ENCODE measurements around the gene CAST.

CAST gene

DNA sequence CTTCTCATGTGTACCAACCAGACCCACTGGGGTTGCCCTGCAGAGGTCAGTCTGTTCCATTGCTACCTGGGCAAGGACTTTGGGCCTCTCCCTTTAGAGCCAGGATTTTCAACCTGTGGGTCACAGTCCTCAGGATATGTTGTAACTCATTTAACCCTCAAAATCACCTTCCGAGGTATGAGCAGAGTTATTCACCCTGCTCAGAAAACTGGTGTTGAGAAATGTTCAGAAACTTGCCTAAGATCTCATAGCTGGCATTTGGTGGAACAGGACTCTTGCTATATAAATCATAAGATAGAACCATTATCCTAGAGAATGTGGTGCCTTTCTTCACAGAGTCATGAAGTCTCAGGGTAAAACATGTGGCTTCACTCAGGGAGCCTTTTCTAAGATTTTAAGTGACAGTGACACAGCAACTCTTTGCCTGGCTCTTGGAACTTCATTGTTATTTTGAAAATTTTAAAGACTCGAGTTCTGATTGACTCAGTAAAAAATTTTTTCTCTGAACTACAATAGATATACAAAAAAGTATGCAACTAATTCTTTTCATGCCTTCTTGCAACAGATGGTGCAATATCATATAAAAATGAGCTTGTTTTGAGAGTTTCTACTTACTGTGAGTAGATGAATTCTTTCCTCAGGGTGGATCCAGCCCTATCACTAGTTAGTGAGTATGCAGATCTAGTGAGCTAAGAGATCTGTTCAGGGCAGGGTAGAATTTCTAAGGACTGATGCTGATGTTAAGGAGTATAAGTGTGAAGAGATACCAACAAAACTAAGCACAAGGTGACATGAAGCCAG is 29.5 kb downstream of the CAST start:
- intact Hi-C loops (cut with DNase I; ENCODE audit: low total_unique reads): no loop called here
- peaks cover 0 to 28% (median 5%) of the 10 kb centered on the region in 4 donors for H3K4me1 ChIP-seq
- no peak overlapping the region for H3K27ac ChIP-seq
- TF ChIP-seq, protein P1, sequence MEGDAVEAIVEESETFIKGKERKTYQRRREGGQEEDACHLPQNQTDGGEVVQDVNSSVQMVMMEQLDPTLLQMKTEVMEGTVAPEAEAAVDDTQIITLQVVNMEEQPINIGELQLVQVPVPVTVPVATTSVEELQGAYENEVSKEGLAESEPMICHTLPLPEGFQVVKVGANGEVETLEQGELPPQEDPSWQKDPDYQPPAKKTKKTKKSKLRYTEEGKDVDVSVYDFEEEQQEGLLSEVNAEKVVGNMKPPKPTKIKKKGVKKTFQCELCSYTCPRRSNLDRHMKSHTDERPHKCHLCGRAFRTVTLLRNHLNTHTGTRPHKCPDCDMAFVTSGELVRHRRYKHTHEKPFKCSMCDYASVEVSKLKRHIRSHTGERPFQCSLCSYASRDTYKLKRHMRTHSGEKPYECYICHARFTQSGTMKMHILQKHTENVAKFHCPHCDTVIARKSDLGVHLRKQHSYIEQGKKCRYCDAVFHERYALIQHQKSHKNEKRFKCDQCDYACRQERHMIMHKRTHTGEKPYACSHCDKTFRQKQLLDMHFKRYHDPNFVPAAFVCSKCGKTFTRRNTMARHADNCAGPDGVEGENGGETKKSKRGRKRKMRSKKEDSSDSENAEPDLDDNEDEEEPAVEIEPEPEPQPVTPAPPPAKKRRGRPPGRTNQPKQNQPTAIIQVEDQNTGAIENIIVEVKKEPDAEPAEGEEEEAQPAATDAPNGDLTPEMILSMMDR (IDR thresholded peaks at IDR 0.05): no peak
- H3K36me3 ChIP-seq: peaks cover 4 to 9% (median 9%) of the 10 kb centered on the region in 3 donors
- no peaks in the 10 kb centered on the region for H3K27me3 ChIP-seq
- H3K9me3 ChIP-seq: no peaks in the 10 kb centered on the region
- H3K4me3 ChIP-seq: no peak overlapping the region
- no peak for DNase-seq

DNA sequence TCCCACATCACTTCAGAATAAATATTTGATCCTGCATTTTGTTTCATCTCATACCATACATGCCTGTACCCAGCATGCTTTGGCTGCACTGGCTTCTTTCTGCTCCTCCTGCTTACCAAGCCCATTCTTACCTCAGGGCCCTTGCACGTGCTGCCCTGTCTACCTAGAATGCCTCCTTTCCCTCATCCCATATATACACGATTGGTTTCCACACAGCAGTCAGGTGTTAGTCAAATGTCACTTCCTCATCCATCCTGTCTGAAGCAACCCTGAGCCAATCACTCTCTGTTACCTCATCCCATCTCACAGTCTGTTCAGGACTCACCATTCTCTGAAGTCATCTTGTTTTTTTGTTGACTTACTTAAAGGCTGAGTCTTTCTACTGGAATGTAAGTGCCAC is 30.3 kb downstream of the CAST start:
- no peaks in the 10 kb centered on the region for H3K9me3 ChIP-seq
- no peak for DNase-seq
- TF ChIP-seq, protein P1 (IDR thresholded peaks at IDR 0.05): no peak
- peaks cover 0 to 22% (median 3%) of the 10 kb centered on the region in 4 donors for H3K4me1 ChIP-seq
- H3K4me3 ChIP-seq: no peak overlapping the region
- intact Hi-C loops (cut with DNase I; ENCODE audit: low total_unique reads): no loop called here
- no peaks in the 10 kb centered on the region for H3K27me3 ChIP-seq
- peaks cover 8 to 17% (median 14%) of the 10 kb centered on the region in 3 donors for H3K36me3 ChIP-seq
- no peak overlapping the region for H3K27ac ChIP-seq

DNA sequence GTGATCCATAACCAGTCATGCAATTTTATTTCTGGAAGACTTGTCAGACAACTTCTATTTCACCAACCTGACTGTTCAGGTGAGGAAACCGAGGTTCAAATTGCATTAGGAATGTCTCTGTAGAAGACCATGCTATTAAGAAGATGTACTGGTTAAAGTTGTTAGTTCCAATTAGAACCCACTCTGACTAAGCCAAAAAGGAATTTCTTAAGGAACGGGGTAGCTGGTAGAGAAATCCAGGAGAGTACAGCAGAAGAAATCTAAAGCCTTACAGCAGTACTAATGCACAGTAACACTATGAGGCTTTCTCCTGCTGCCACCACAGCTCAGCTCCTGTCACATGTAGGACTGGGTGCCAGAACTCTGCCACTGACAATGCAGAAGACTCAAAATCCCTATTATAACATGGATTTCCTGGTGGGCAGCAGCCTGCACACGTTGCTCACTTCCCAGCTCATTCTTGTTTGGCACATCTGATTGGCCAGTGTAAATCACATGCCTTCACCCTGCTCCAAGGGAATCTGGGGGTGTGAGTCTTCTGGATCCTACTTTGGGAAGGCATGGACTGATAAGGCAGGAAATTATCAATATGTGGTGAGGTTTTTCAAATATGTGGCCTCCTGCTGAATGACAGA is 37.1 kb downstream of the CAST start:
- DNase-seq: no peak
- Histone ChIP-seq H3K4me1 (peaks cover 0 to 39% (median 23%) of the 10 kb centered on the region in 4 donors), H3K9me3 (no peaks in the 10 kb centered on the region), H3K36me3 (peaks cover 11 to 20% (median 14%) of the 10 kb centered on the region in 3 donors), H3K27me3 (no peaks in the 10 kb centered on the region), H3K4me3 (no peak overlapping the region), H3K27ac (peak overlapping the region; percentile 24 to 32)
- intact Hi-C loops (cut with DNase I; ENCODE audit: low total_unique reads): no loop called here
- TF ChIP-seq, protein P1 (IDR thresholded peaks at IDR 0.05): no peak

DNA sequence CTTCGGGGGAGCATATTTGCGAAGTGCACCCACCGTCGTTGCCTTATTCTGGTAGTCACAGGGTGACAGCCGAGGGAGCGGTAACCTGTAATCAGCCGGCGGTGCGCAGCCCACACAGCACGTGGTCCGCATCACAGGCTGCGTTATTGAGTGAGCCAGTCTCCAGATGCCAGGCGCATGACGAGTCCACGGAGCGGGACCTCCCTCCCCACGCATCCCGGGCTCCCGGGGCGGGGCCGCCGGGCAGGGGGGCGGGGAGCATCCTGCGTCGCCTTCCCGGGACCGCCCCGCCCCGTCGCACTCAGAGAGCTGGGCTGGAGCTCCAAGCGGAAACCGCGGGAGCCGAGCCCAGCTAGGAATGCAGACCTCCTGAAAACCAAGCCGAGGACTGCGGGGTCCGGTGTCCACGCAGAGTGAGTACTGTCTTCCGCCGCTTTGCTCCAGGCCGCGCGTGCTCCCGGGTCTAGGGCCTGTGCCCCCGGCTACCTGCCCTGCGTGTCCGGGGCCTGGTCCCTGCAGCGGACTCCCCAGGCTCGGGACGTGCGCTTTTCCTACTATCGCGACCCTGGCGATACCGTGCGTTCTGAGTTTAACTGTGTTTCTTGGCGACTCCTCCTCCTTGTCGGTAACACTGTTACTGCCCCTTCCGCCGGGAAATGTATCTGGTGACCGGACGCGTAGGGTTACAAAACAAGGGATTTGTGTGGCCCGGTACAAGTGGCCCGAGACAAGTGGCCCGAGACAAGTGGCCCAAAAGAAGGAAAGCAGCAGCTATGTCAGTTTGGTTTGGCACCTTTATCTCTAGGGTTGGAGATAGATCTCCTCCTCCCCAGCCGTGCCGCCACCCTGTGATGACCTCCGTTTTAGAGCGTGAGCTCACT is 40.6 kb downstream of the CAST start:
- peak; percentile 96 to 98 for DNase-seq
- peaks cover 0 to under 1% (median 0%) of the 10 kb centered on the region in 3 donors for H3K36me3 ChIP-seq

More for the DNA sequence above, 40.6 kb downstream of the CAST start:
- H3K9me3 ChIP-seq: no peaks in the 10 kb centered on the region
- intact Hi-C loops (cut with DNase I; ENCODE audit: low total_unique reads): loop anchor here (2.0 kb wide), 1 partner anchor 40 kb away; the partner anchor contains the start of gene CAST
- H3K4me1 ChIP-seq: peaks cover 0 to 49% (median 28%) of the 10 kb centered on the region in 4 donors
- TF ChIP-seq, protein P1 (IDR thresholded peaks at IDR 0.05): no peak
- peak overlapping the region; percentile 69 to 70 for H3K4me3 ChIP-seq
- H3K27ac ChIP-seq: peak overlapping the region; percentile 87 to 90
- no peaks in the 10 kb centered on the region for H3K27me3 ChIP-seq

All from tibial artery (tissue), 4 donors.